ENCODE measurements around the gene C3orf49. TPM values are rescaled to one million over a fixed set of nuclear protein-coding genes. Genes with fewer than 3 reads are reported as not detected.

Gene C3orf49
- polyA plus RNA-seq, 1 donor: 0.41 TPM

- DNase-seq: no peak
Measured at GRCh38 chr3:63853106-63853505, 34.0 kb downstream of the C3orf49 start.

GRCh38 chr3:63855333-63855940 lies 36.3 kb downstream of the C3orf49 start:
- DNase-seq: no peak

GRCh38 chr3:63857311-63857710 lies 38.2 kb downstream of the C3orf49 start:
- no peak for DNase-seq

- no peak for DNase-seq
Measured at GRCh38 chr3:63860776-63861175, 41.7 kb downstream of the C3orf49 start.

GRCh38 chr3:63861306-63861705 lies 42.2 kb downstream of the C3orf49 start:
- no peak for DNase-seq

- no peak for DNase-seq
Measured at GRCh38 chr3:63862804-63863149, 43.7 kb downstream of the C3orf49 start.

GRCh38 chr3:63863150-63864007 lies 44.3 kb downstream of the C3orf49 start, which contains the start of the genes ATXN7 and THOC7:
Gene ATXN7, plus strand, starts transcription at chr3:63863867. Its CDS starts 48,732 bp downstream, at chr3:63912599.
Gene THOC7, minus strand, starts transcription at chr3:63863805. Its CDS starts 15 bp downstream, at chr3:63863790.
- DNase-seq: peak; percentile 55

GRCh38 chr3:63864008-63864964 lies 45.2 kb downstream of the C3orf49 start:
- DNase-seq: peak; percentile 36

GRCh38 chr3:63864965-63865327 lies 45.8 kb downstream of the C3orf49 start:
- no peak for DNase-seq

GRCh38 chr3:63867225-63867624 lies 48.1 kb downstream of the C3orf49 start:
- no peak for DNase-seq

- no peak for DNase-seq
Measured at GRCh38 chr3:63869940-63870614, 51.0 kb downstream of the C3orf49 start.

GRCh38 chr3:63870615-63871005 lies 51.5 kb downstream of the C3orf49 start:
- DNase-seq: no peak

- no peak for DNase-seq
Measured at GRCh38 chr3:63872135-63872924, 53.2 kb downstream of the C3orf49 start.

- DNase-seq: no peak
Measured at GRCh38 chr3:63874769-63875168, 55.7 kb downstream of the C3orf49 start.

- no peak for DNase-seq
Measured at GRCh38 chr3:63875510-63875909, 56.4 kb downstream of the C3orf49 start.

- no peak for DNase-seq
Measured at GRCh38 chr3:63876260-63876659, 57.2 kb downstream of the C3orf49 start.

GRCh38 chr3:63877737-63878393 lies 58.8 kb downstream of the C3orf49 start:
- DNase-seq: no peak

- no peak for DNase-seq
Measured at GRCh38 chr3:63878394-63879060, 59.4 kb downstream of the C3orf49 start.

- DNase-seq: no peak
Measured at GRCh38 chr3:63880653-63881052, 61.6 kb downstream of the C3orf49 start.

- DNase-seq: no peak
Measured at GRCh38 chr3:63886858-63887257, 67.8 kb downstream of the C3orf49 start.

Data from hindlimb muscle (tissue), 1 donor.